ENCODE results near the gene MTHFSD.

DNA sequence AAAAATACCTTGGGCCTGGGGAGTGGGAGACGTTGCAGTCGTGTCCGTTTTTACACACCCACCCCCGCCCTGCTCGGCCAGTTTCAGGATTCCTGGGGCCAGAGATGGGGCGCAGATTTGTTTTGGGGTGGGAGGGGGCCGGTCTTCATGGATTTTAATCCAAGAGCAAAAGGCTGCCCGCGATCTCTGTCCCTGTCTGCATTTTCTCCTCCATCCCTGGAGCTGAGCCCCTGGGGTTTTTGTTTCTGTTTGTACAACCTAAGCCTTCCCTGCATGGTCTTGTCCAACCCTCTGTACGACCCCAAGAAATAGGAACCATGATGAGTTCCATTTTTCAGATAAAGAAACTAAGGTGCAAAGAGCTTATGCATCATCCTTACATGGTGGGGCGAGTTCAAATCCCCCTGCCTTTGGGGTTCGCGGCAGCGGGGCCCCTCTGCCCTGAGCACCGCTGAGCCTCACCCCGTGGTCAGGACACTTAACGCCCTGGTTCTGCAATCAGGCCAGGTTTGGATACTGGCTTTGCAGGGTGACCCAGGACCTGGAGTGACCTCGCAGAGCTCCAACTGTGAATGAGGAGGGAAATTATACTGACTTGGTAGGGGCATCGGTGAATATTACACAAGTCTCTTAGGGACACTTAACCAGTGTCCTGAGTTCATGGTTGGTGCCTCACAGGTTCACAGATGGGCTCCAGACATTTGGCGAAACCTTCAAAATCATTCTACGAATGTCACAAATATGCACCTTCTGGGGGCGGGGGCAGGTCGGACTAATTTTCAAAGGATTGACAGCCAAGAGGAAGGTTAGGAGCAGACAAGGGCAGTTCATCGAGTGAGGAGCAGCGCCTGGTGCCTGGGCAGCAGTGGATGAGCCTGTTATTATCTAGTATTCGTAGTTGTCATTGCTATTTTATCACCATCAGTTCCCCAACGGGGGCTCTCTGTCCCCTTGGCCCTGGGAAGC is 48.9 kb downstream of the MTHFSD start:
- TF ChIP-seq, protein P1, sequence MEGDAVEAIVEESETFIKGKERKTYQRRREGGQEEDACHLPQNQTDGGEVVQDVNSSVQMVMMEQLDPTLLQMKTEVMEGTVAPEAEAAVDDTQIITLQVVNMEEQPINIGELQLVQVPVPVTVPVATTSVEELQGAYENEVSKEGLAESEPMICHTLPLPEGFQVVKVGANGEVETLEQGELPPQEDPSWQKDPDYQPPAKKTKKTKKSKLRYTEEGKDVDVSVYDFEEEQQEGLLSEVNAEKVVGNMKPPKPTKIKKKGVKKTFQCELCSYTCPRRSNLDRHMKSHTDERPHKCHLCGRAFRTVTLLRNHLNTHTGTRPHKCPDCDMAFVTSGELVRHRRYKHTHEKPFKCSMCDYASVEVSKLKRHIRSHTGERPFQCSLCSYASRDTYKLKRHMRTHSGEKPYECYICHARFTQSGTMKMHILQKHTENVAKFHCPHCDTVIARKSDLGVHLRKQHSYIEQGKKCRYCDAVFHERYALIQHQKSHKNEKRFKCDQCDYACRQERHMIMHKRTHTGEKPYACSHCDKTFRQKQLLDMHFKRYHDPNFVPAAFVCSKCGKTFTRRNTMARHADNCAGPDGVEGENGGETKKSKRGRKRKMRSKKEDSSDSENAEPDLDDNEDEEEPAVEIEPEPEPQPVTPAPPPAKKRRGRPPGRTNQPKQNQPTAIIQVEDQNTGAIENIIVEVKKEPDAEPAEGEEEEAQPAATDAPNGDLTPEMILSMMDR (IDR thresholded peaks at IDR 0.05): no peak
- no peak for TF ChIP-seq POLR2A (IDR thresholded peaks at IDR 0.05)
